H9 (cell line): ENCODE data around the gene SWT1. TPM values are rescaled to one million over a fixed set of nuclear protein-coding genes. Genes with fewer than 3 reads are reported as not detected.

ENCODE experiments used
- DNase-seq: peaks from one replicate; pipeline ENCODE4 v3.0.0-alpha.2; 2017
- H2AFZ ChIP-seq: one replicate; pipeline ENCODE4 v1.6.1; 2013; ENCODE audit warnings: mild to moderate bottlenecking, low read length, control low read depth, moderate library complexity
- H2AK5ac ChIP-seq: 2 replicates; pipeline ENCODE4 v1.6.1; 2013; ENCODE audit warnings: low read length, control low read depth, mixed read lengths; ENCODE audit not compliant: insufficient read length
- H2BK120ac ChIP-seq: one replicate; pipeline ENCODE4 v1.6.1; 2013; ENCODE audit warnings: low read depth, mild to moderate bottlenecking, low read length, control low read depth, inconsistent platforms; ENCODE audit not compliant: poor library complexity, severe bottlenecking
- H2BK12ac ChIP-seq: 2 replicates; pipeline ENCODE4 v1.6.1; 2013; ENCODE audit warnings: low read length, control low read depth, mixed read lengths, low read depth; ENCODE audit not compliant: insufficient read length
- H2BK15ac ChIP-seq: 2 replicates; pipeline ENCODE4 v1.6.1; 2013; ENCODE audit warnings: low read depth, low read length, control low read depth
- H2BK20ac ChIP-seq: one replicate; pipeline ENCODE4 v1.6.1; 2013; ENCODE audit warnings: low read depth, mild to moderate bottlenecking, low read length, control low read depth, inconsistent platforms; ENCODE audit not compliant: poor library complexity, severe bottlenecking
- H2BK5ac ChIP-seq: 2 replicates; pipeline ENCODE4 v1.6.1; 2013; ENCODE audit warnings: low read length, control low read depth, mixed read lengths; ENCODE audit not compliant: insufficient read length
- H3K14ac ChIP-seq: 2 replicates; pipeline ENCODE4 v1.6.1; 2013; ENCODE audit warnings: low read length, control low read depth; ENCODE audit not compliant: insufficient read depth
- H3K18ac ChIP-seq: 2 replicates; pipeline ENCODE4 v1.6.1; 2013; ENCODE audit warnings: low read depth, mild to moderate bottlenecking, mixed read lengths, low read length, control low read depth; ENCODE audit not compliant: insufficient read length
- H3K23ac ChIP-seq: 2 replicates; pipeline ENCODE4 v1.6.1; 2013; ENCODE audit warnings: low read length, control low read depth, mixed read lengths, low read depth; ENCODE audit not compliant: insufficient read length
- H3K23me2 ChIP-seq: 2 replicates; pipeline ENCODE4 v1.6.1; 2013; ENCODE audit warnings: low read depth, mild to moderate bottlenecking, mixed read lengths, low read length, control low read depth; ENCODE audit not compliant: insufficient read length, poor library complexity, severe bottlenecking
- H3K27ac ChIP-seq: 2 replicates; pipeline ENCODE4 v1.5.1; 2013; ENCODE audit warnings: low read length, control low read depth, mixed read lengths, low read depth; ENCODE audit not compliant: insufficient read length
- H3K27me3 ChIP-seq: 2 replicates; pipeline ENCODE4 v1.6.1; 2013; ENCODE audit warnings: low read length, control low read depth, inconsistent platforms; ENCODE audit not compliant: insufficient read depth
- H3K4ac ChIP-seq: 2 replicates; pipeline ENCODE4 v1.6.1; 2013; ENCODE audit warnings: low read depth, mild to moderate bottlenecking, control low read depth, inconsistent platforms, low read length, moderate library complexity
- H3K4me1 ChIP-seq: 2 replicates; pipeline ENCODE4 v1.6.1; 2013; ENCODE audit warnings: low read length, control low read depth, inconsistent platforms; ENCODE audit not compliant: insufficient read depth
- H3K4me2 ChIP-seq: 2 replicates; pipeline ENCODE4 v1.6.1; 2013; ENCODE audit warnings: low read length, control low read depth, mixed read lengths; ENCODE audit not compliant: insufficient read length, insufficient read depth
- H3K56ac ChIP-seq: 2 replicates; pipeline ENCODE4 v1.6.1; 2013; ENCODE audit warnings: low read depth, mild to moderate bottlenecking, mixed read lengths, low read length, control low read depth; ENCODE audit not compliant: insufficient read length
- H3K79me1 ChIP-seq: 2 replicates; pipeline ENCODE4 v1.6.1; 2013; ENCODE audit warnings: low read depth, mild to moderate bottlenecking, moderate library complexity, low read length, control low read depth, inconsistent platforms; ENCODE audit not compliant: insufficient read depth, poor library complexity, severe bottlenecking
- H3K79me2 ChIP-seq: 2 replicates; pipeline ENCODE4 v1.6.1; 2013; ENCODE audit warnings: low read length, control low read depth, inconsistent platforms; ENCODE audit not compliant: insufficient read depth
- H3K9ac ChIP-seq: 2 replicates; pipeline ENCODE4 v1.6.1; 2013; ENCODE audit warnings: low read length, control low read depth, mixed read lengths; ENCODE audit not compliant: insufficient read length; ENCODE audit errors: extremely low read depth
- H3K9me3 ChIP-seq: one replicate; pipeline ENCODE4 v1.6.1; 2013; ENCODE audit warnings: low read depth, low read length, inconsistent platforms; ENCODE audit not compliant: control insufficient read depth
- H3T11ph ChIP-seq: one replicate; pipeline ENCODE4 v1.6.1; 2013; ENCODE audit warnings: mild to moderate bottlenecking, low read length, control low read depth, inconsistent platforms
- H4K20me1 ChIP-seq: one replicate; pipeline ENCODE4 v1.6.1; 2013; ENCODE audit not compliant: control insufficient read depth, insufficient read length, insufficient read depth
- H4K5ac ChIP-seq: 2 replicates; pipeline ENCODE4 v1.6.1; 2013; ENCODE audit warnings: low read depth, mild to moderate bottlenecking, mixed read lengths, low read length, control low read depth; ENCODE audit not compliant: insufficient read length
- H4K8ac ChIP-seq: replicated peaks from 2 replicates; pipeline ENCODE4 v1.6.1; 2013; ENCODE audit warnings: low read length, control low read depth, mixed read lengths, low read depth; ENCODE audit not compliant: insufficient read length
- H4K91ac ChIP-seq: 2 replicates; pipeline ENCODE4 v1.6.1; 2013; ENCODE audit warnings: low read depth, mild to moderate bottlenecking, moderate library complexity, mixed read lengths, low read length, control low read depth; ENCODE audit not compliant: insufficient read length
- H3K27ac Mint-ChIP-seq, 3 experiments: 2 replicates in 2 of 3; 3 replicates in 1 of 3; pipeline ENCODE4 v1.8.0; 2020 to 2021; ENCODE audit warnings: mixed read lengths in 3 of 3, mild to moderate bottlenecking in 1 of 3, moderate library complexity in 1 of 3
- H3K27me3 Mint-ChIP-seq: 2 replicates; pipeline ENCODE4 v1.8.0; 2021; ENCODE audit warnings: low read depth, mild to moderate bottlenecking, moderate library complexity, mixed read lengths
- H3K36me3 Mint-ChIP-seq, 3 experiments: 2 replicates in 2 of 3; 3 replicates in 1 of 3; pipeline ENCODE4 v1.8.0; 2020 to 2021; ENCODE audit warnings: low read depth in 3 of 3, mixed read lengths in 3 of 3; ENCODE audit not compliant: insufficient read depth in 1 of 3
- H3K4me1 Mint-ChIP-seq, 2 experiments: 2 replicates each; pipeline ENCODE4 v1.8.0; 2020; ENCODE audit warnings: mixed read lengths in 2 of 2
- H3K4me3 Mint-ChIP-seq, 2 experiments: 2 replicates in 1 of 2; 3 replicates in 1 of 2; pipeline ENCODE4 v1.8.0; 2020 to 2021; ENCODE audit warnings: mild to moderate bottlenecking in 2 of 2, mixed read lengths in 2 of 2, moderate library complexity in 1 of 2
- H3K9me3 Mint-ChIP-seq, 2 experiments: 2 replicates in 1 of 2; 3 replicates in 1 of 2; pipeline ENCODE4 v1.8.0; 2020; ENCODE audit warnings: mild to moderate bottlenecking in 2 of 2, mixed read lengths in 2 of 2, moderate library complexity in 1 of 2
- CTCF ChIP-seq: fragments of 200-600 bp; sonication (generic); conservative IDR thresholded peaks from 3 replicates; pipeline ENCODE4 v1.8.0; 2021; ENCODE audit warnings: antibody characterized with exemption, mild to moderate bottlenecking
- WGBS: extraction: QIAGEN DNeasy Blood & Tissue Kit; methylation state at CpG from one replicate; pipeline ENCODE4 v1.1.7; 2013; ENCODE audit warnings: missing lambda C conversion rate, low lambda C conversion rate, mixed read lengths; ENCODE audit not compliant: insufficient read length; ENCODE audit errors: extremely low coverage; 5-methylcytosine and 5-hydroxymethylcytosine counted together
- total RNA-seq: library from RNA; stranded (reverse); gene quantifications from 2 replicates; pipeline ENCODE4 v1.2.1, GENCODE V29; 2021

Gene SWT1
- total RNA-seq, 1 experiment from 2014 or later: 5.2 TPM

- no peak overlapping the region for H3K4ac ChIP-seq
- H2BK20ac ChIP-seq: no peak overlapping the region
- no peaks in the 10 kb centered on the region for H3K27me3 Mint-ChIP-seq
- H4K5ac ChIP-seq: no peak overlapping the region
- no peak overlapping the region for H3K9ac ChIP-seq
- peaks cover 13 to 17% of the 10 kb centered on the region in 2 experiments for H3K4me1 Mint-ChIP-seq
- no peak overlapping the region for H4K91ac ChIP-seq
- no peak overlapping the region for H4K8ac ChIP-seq
- no peak overlapping the region for H2BK5ac ChIP-seq
- no peak overlapping the region; a peak in 1 of 7 replicates for H3K27ac Mint-ChIP-seq
- no peak overlapping the region for H3K4me2 ChIP-seq
- no peak overlapping the region for H2BK15ac ChIP-seq
- H3K9me3 Mint-ChIP-seq: no peaks in the 10 kb centered on the region; a peak in 2 of 5 replicates
- no CpG with 5 or more reads among the region's 3 CpGs for WGBS
- H3K79me2 ChIP-seq: no peaks in the 10 kb centered on the region
- no peak overlapping the region for H3K27ac ChIP-seq
- H3K36me3 Mint-ChIP-seq: no peaks in the 10 kb centered on the region
- H3K9me3 ChIP-seq: no peaks in the 10 kb centered on the region
- DNase-seq: no peak
- no peaks in the 10 kb centered on the region for H3K27me3 ChIP-seq
- H3K56ac ChIP-seq: no peak overlapping the region
- H3T11ph ChIP-seq: no peak overlapping the region
- H3K4me3 Mint-ChIP-seq: no peak overlapping the region
- H2AK5ac ChIP-seq: no peak overlapping the region
- H2AFZ ChIP-seq: no peak overlapping the region
- H3K4me1 ChIP-seq: no peaks in the 10 kb centered on the region
- H2BK12ac ChIP-seq: no peak overlapping the region
- no peak for TF ChIP-seq CTCF
- H4K20me1 ChIP-seq: no peaks in the 10 kb centered on the region
- H3K18ac ChIP-seq: no peak overlapping the region
- H3K23me2 ChIP-seq: peaks cover 13% of the 10 kb centered on the region
- no peak overlapping the region for H3K14ac ChIP-seq
- H3K23ac ChIP-seq: no peak overlapping the region
- H3K79me1 ChIP-seq: no peaks in the 10 kb centered on the region
- H2BK120ac ChIP-seq: no peak overlapping the region
Observed at GRCh38 chr1:185159966-185160365, 3.0 kb downstream of the SWT1 start.
